Measurements from ENCODE around the gene FMOD. TPM values are rescaled to one million over a fixed set of nuclear protein-coding genes. Genes with fewer than 3 reads are reported as not detected.
"Not testable (repeated sequence)": the region's sequence is repeated elsewhere in the genome, so short reads cannot be mapped to it uniquely, and the experiment has no call there.

Gene FMOD
- total RNA-seq, 2 donors from 2014 or later: 0.68 to 1.4 TPM

GRCh38 chr1:203320591-203321272, 30.2 kb downstream of the FMOD start:
- no peaks in the 10 kb centered on the region for H3K36me3 Mint-ChIP-seq
- H3K27ac Mint-ChIP-seq: peak overlapping the region; percentile 76 to 92
- DNase-seq (ENCODE audit: low spot score in 2 of 2): peak in 1 of 2 donors; percentile 48
- H3K9me3 Mint-ChIP-seq: no peaks in the 10 kb centered on the region
- ATAC-seq: peak; percentile 55

- DNase-seq (ENCODE audit: low spot score in 2 of 2) (no peak), ATAC-seq (no peak)
- no peaks in the 10 kb centered on the region for H3K9me3 Mint-ChIP-seq
- no peak overlapping the region for H3K27ac Mint-ChIP-seq
- H3K36me3 Mint-ChIP-seq: peaks cover 6 to 13% of the 10 kb centered on the region in 2 donors
These were observed 32.7 kb downstream of the FMOD start for GRCh38 chr1:203318229-203318517.

GRCh38 chr1:203317429-203318228, 33.3 kb downstream of the FMOD start:
- ATAC-seq (no peak), DNase-seq (ENCODE audit: low spot score in 2 of 2) (no peak)
- Mint-ChIP-seq H3K9me3 (no peaks in the 10 kb centered on the region), H3K27ac (no peak overlapping the region), H3K36me3 (peaks cover 6 to 14% of the 10 kb centered on the region in 2 donors)

GRCh38 chr1:203316626-203317093, 34.3 kb downstream of the FMOD start:
- DNase-seq (ENCODE audit: low spot score in 2 of 2) (no peak), ATAC-seq (no peak)
- no peaks in the 10 kb centered on the region for H3K9me3 Mint-ChIP-seq
- H3K36me3 Mint-ChIP-seq: peaks cover 6 to 14% of the 10 kb centered on the region in 2 donors
- no peak overlapping the region for H3K27ac Mint-ChIP-seq

GRCh38 chr1:203314025-203314759, 36.7 kb downstream of the FMOD start:
- DNase-seq (ENCODE audit: low spot score in 2 of 2); ATAC-seq; H3K9me3 Mint-ChIP-seq: not testable (repeated sequence)
- Mint-ChIP-seq H3K27ac (peak overlapping the region in 1 of 2 donors; percentile 66), H3K36me3 (peaks cover 15 to 26% of the 10 kb centered on the region in 2 donors)

- Mint-ChIP-seq H3K9me3 (no peaks in the 10 kb centered on the region), H3K36me3 (peaks cover 41 to 51% of the 10 kb centered on the region in 2 donors), H3K27ac (peak overlapping the region in 1 of 2 donors; percentile 68)
- ATAC-seq (peak in 1 of 2 donors; percentile 15), DNase-seq (ENCODE audit: low spot score in 2 of 2) (no peak)
These were observed 39.3 kb downstream of the FMOD start for GRCh38 chr1:203311368-203312301.

GRCh38 chr1:203308923-203309331, 42.0 kb downstream of the FMOD start:
- Mint-ChIP-seq H3K27ac (peak overlapping the region; percentile 98), H3K9me3 (no peaks in the 10 kb centered on the region), H3K36me3 (peaks cover 54 to 58% of the 10 kb centered on the region in 2 donors)
- DNase-seq (ENCODE audit: low spot score in 2 of 2) (no peak), ATAC-seq (no peak)

- Mint-ChIP-seq H3K27ac (peak overlapping the region; percentile 98), H3K9me3 (no peaks in the 10 kb centered on the region), H3K36me3 (peaks cover 49 to 59% of the 10 kb centered on the region in 2 donors)
- ATAC-seq (no peak), DNase-seq (ENCODE audit: low spot score in 2 of 2) (no peak)
These were observed 42.5 kb downstream of the FMOD start for GRCh38 chr1:203308328-203308922.

GRCh38 chr1:203307641-203308126, 43.2 kb downstream of the FMOD start:
- H3K27ac Mint-ChIP-seq: peak overlapping the region; percentile 98
- peaks cover 47 to 61% of the 10 kb centered on the region in 2 donors for H3K36me3 Mint-ChIP-seq
- ATAC-seq (no peak), DNase-seq (ENCODE audit: low spot score in 2 of 2) (no peak)
- no peaks in the 10 kb centered on the region for H3K9me3 Mint-ChIP-seq

GRCh38 chr1:203306965-203307541, 43.9 kb downstream of the FMOD start:
- Mint-ChIP-seq H3K27ac (peak overlapping the region; percentile 98), H3K9me3 (no peaks in the 10 kb centered on the region), H3K36me3 (peaks cover 50 to 61% of the 10 kb centered on the region in 2 donors)
- DNase-seq (ENCODE audit: low spot score in 2 of 2) (peak in 1 of 2 donors; percentile 46), ATAC-seq (no peak)

GRCh38 chr1:203306089-203306964, 44.6 kb downstream of the FMOD start:
- peak; percentile 2 to 13 for ATAC-seq
- Mint-ChIP-seq H3K9me3 (no peaks in the 10 kb centered on the region), H3K27ac (peak overlapping the region; percentile 98), H3K36me3 (peaks cover 50 to 61% of the 10 kb centered on the region in 2 donors)
- DNase-seq (ENCODE audit: low spot score in 2 of 2): peak in 1 of 2 donors; percentile 35

- Mint-ChIP-seq H3K27ac (peak overlapping the region; percentile 98), H3K36me3 (peaks cover 50 to 61% of the 10 kb centered on the region in 2 donors), H3K9me3 (no peaks in the 10 kb centered on the region)
- ATAC-seq (peak; percentile 5 to 32), DNase-seq (ENCODE audit: low spot score in 2 of 2) (no peak)
These were observed 45.2 kb downstream of the FMOD start for GRCh38 chr1:203305809-203306088.

GRCh38 chr1:203304919-203305808, 45.8 kb downstream of the FMOD start, which contains the start of gene BTG2:
Gene BTG2 (plus strand): TSS chr1:203305519. CDS start chr1:203305607, 88 bp downstream.
- Mint-ChIP-seq H3K27ac (peak within 1 kb of the TSS; percentile 98 to 99), H3K36me3 (peaks cover 48 to 60% of the 10 kb centered on the region in 2 donors), H3K9me3 (no peaks in the 10 kb centered on the region)
- ATAC-seq: peak; percentile 85 to 86
- peak; percentile 85 to 91 for DNase-seq (ENCODE audit: low spot score in 2 of 2)
